ENCODE data around the gene ZGPAT. TPM values are rescaled to one million over a fixed set of nuclear protein-coding genes. Genes with fewer than 3 reads are reported as not detected.
"Not testable (repeated sequence)": the region's sequence is repeated elsewhere in the genome, so short reads cannot be mapped to it uniquely, and the experiment has no call there.

ZGPAT gene
- total and polyA plus RNA-seq, 2 of the 8 experiments (the other 6 are each of a cell fraction or from before 2014, with no cell fraction given) = 14.5 to 21.4 TPM

DNA sequence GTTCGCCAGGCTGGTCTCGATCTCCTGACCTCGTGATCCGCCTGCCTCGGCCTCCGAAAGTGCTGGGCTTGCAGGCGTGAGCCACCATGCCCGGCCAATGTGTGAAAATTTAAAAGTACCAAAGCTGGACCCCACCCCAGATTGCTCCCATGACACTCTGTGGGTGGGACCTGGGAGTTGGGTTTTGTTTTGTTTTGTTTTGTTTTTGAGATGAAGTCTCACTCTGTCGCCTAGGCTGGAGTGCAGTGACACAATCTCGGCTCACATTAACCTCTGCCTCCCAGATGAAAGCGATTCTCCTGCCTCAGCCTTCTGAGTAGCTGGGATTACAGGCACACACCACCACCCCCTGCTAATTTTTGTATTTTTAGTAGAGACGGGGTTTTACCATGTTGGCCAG lies 36.1 kb upstream of the ZGPAT start:
- H3K23me2 ChIP-seq (ENCODE audit: low read depth, low read length); H3K27ac ChIP-seq (ENCODE audit: low read depth, low read length); H3K4me2 ChIP-seq (ENCODE audit: insufficient read depth in 1 of 2, low read depth in 2 of 2, low read length in 2 of 2); H3K4me1 ChIP-seq (replicated peaks in 1 of 4; ENCODE audit: control insufficient read depth in 3 of 4, insufficient read depth in 4 of 4, low read length in 3 of 4); H3K27me3 ChIP-seq (replicated peaks in 1 of 4; ENCODE audit: control insufficient read depth in 3 of 4, extremely low read depth in 1 of 4, insufficient read depth in 3 of 4, low read length in 3 of 4); H3K4ac ChIP-seq (replicated peaks; ENCODE audit: insufficient read length, low read depth, low read length); H3K14ac ChIP-seq (ENCODE audit: insufficient read length); H3K9ac ChIP-seq (replicated peaks in 1 of 4; ENCODE audit: extremely low read depth in 1 of 4, low read depth in 3 of 4, low read length in 3 of 4); H2AFZ ChIP-seq (ENCODE audit: low read length); H3K79me2 ChIP-seq (ENCODE audit: control insufficient read depth in 1 of 2, insufficient read depth in 2 of 2, low read length in 2 of 2); H4K20me1 ChIP-seq (replicated peaks in 1 of 2; ENCODE audit: control insufficient read depth in 1 of 2, insufficient read depth in 2 of 2, low read length in 2 of 2); H2BK5ac ChIP-seq (ENCODE audit: low read depth, low read length); H3K79me1 ChIP-seq (ENCODE audit: low read depth, low read length); H3K4me3 ChIP-seq (ENCODE audit: extremely low read depth in 1 of 4, insufficient read depth in 2 of 4, low read depth in 3 of 4, low read length in 4 of 4); H2AK5ac ChIP-seq (ENCODE audit: low read depth, low read length); H4K91ac ChIP-seq (replicated peaks; ENCODE audit: insufficient read length, low read length); H3K9me3 ChIP-seq (ENCODE audit: insufficient read depth in 2 of 2, low read depth in 1 of 2, low read length in 1 of 2); H2BK12ac ChIP-seq (ENCODE audit: low read depth, low read length); H2BK15ac ChIP-seq (ENCODE audit: low read length); H4K5ac ChIP-seq (ENCODE audit: insufficient read length, low read depth, low read length); H3K18ac ChIP-seq (ENCODE audit: extremely low read depth, low read length); H3K23ac ChIP-seq (ENCODE audit: insufficient read length); FAIRE-seq; H2BK120ac ChIP-seq (replicated peaks; ENCODE audit: low read depth, low read length); DNase-seq (ENCODE audit: low read depth in 1 of 2, low spot score in 2 of 2); H2BK20ac ChIP-seq (ENCODE audit: low read length); H4K8ac ChIP-seq (ENCODE audit: extremely low read depth, insufficient read depth, low read length); H3K56ac ChIP-seq (replicated peaks; ENCODE audit: insufficient read length, low read depth, low read length); CTCF ChIA-PET (ENCODE audit: partially characterized antibody): not testable (repeated sequence)
- POLR2A ChIA-PET (ENCODE audit: partially characterized antibody) = interaction anchor here (0.6 kb wide), 1 partner anchor 347 kb away, joined by 3 read pairs; no protein-coding TSS in a partner anchor
- 93% methylated on average over 12 of the region's 12 CpGs; no CpG with 5 or more reads in 1 of the 2 experiments for WGBS, 2 experiments (ENCODE audit: extremely low coverage in 1 of 2, insufficient coverage in 1 of 2, insufficient read length in 1 of 2, insufficient replicate concordance in 2 of 2, low coverage in 1 of 2, low lambda C conversion rate in 2 of 2, missing lambda C conversion rate in 1 of 2)
- H3K36me3 ChIP-seq (ENCODE audit: control insufficient read depth in 2 of 4, insufficient read depth in 4 of 4, low read length in 3 of 4) = peaks cover 2 to 27% (median 15%) of the 10 kb centered on the region in 4 experiments; a peak in 6 of 8 replicates

All from H1 (cell line).